Activated T-cell treated with anti-CD3 and anti-CD28 coated beads, Interleukin-2, amount 50 U/mL, for 72 hours (primary cell): ENCODE measurements around the gene SPATA6L. TPM values are rescaled to one million over a fixed set of nuclear protein-coding genes. Genes with fewer than 3 reads are reported as not detected.
A peak's percentile ranks its signal among the peaks of the same experiment; 100 is the strongest.
"Not testable (repeated sequence)": the region's sequence is repeated elsewhere in the genome, so short reads cannot be mapped to it uniquely, and the experiment has no call there.

Source experiments
- ATAC-seq, 2 donors: fragments of 150-1000 bp; cut with Tn5 transposase; replicated peaks in 1 of 2; 2 replicates each; pipeline ENCODE4 v1.10.0; 2021; ENCODE audit warnings: moderate library complexity in 2 of 2, mild to moderate bottlenecking in 1 of 2
- DNase-seq, 2 donors: peaks; one replicate each; pipeline ENCODE4 v3.0.0; 2021 to 2022; ENCODE audit warnings: mixed read lengths in 1 of 2
- H3K27ac Mint-ChIP-seq: one replicate; pipeline ENCODE4 v1.8.0; 2022; ENCODE audit warnings: mild to moderate bottlenecking, moderate library complexity, mixed read lengths
- H3K27me3 Mint-ChIP-seq: one replicate; pipeline ENCODE4 v1.8.0; 2022; ENCODE audit warnings: low read depth, mixed read lengths
- H3K36me3 Mint-ChIP-seq, 2 donors: one replicate each; pipeline ENCODE4 v1.8.0; 2022; ENCODE audit warnings: mixed read lengths in 2 of 2, mild to moderate bottlenecking in 1 of 2; ENCODE audit not compliant: insufficient read depth in 2 of 2
- H3K4me1 Mint-ChIP-seq: one replicate; pipeline ENCODE4 v1.8.0; 2022; ENCODE audit warnings: low read depth, mixed read lengths
- H3K4me3 Mint-ChIP-seq, 2 donors: one replicate each; pipeline ENCODE4 v1.8.0; 2022; ENCODE audit warnings: mild to moderate bottlenecking in 2 of 2, mixed read lengths in 2 of 2, moderate library complexity in 2 of 2
- H3K9me3 Mint-ChIP-seq, 2 donors: one replicate each; pipeline ENCODE4 v1.8.0; 2022; ENCODE audit warnings: mixed read lengths in 2 of 2
- total RNA-seq, 2 donors: library from RNA; stranded (reverse); gene quantifications; one replicate each; pipeline ENCODE4 v1.2.3, GENCODE V29; 2022

The SPATA6L gene
- total RNA-seq, 2 donors from 2014 or later, result 0.60 to 0.90 TPM

DNA sequence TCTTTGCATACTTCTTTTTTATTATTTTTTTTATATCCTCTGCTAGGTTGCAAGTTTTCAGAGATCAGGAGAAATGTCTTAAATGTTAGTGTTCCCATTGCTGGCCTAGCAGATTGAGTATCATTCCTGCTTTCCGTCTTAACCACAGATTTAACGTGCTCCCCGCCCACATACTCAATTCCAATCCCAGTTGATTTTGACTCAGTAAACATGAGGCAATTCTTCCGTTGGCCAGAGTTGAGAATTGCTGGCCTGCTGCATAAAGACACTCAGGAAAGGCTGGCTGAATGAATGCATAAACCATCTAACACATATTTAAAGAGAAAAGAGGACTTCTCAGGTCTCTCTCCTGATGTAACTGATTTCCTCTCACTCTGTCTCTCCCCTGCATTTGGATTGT is 51.0 kb downstream of the SPATA6L start:
- Mint-ChIP-seq H3K36me3 (no peaks in the 10 kb centered on the region), H3K9me3 (no peaks in the 10 kb centered on the region), H3K4me1 (peaks cover 5% of the 10 kb centered on the region), H3K4me3 (no peak overlapping the region), H3K27ac (no peak overlapping the region), H3K27me3 (no peaks in the 10 kb centered on the region)
- ATAC-seq (no peak), DNase-seq (no peak)

- H3K27me3 Mint-ChIP-seq, result no peaks in the 10 kb centered on the region
Measured at GRCh38 chr9:4614627-4615026, 51.7 kb downstream of the SPATA6L start.

GRCh38 chr9:4606033-4606432 is 60.2 kb downstream of the SPATA6L start:
- not testable (repeated sequence) for H3K4me1 Mint-ChIP-seq, H3K9me3 Mint-ChIP-seq, H3K27ac Mint-ChIP-seq, H3K27me3 Mint-ChIP-seq, H3K36me3 Mint-ChIP-seq, ATAC-seq
- H3K4me3 Mint-ChIP-seq, result peak overlapping the region in 1 of 2 donors; percentile 8
- DNase-seq, result peak; percentile 23 to 29

More at GRCh38 chr9:4614627-4615026, 51.7 kb downstream of the SPATA6L start:
- ATAC-seq, result no peak
- Mint-ChIP-seq H3K36me3 (peaks cover under 1% of the 10 kb centered on the region in 2 donors), H3K27ac (no peak overlapping the region), H3K4me1 (no peaks in the 10 kb centered on the region), H3K4me3 (no peak overlapping the region), H3K9me3 (no peaks in the 10 kb centered on the region)
- no peak for DNase-seq

- peak; percentile 66 to 81 for ATAC-seq
- Mint-ChIP-seq H3K27ac (no peak overlapping the region), H3K36me3 (peaks cover 1 to 4% of the 10 kb centered on the region in 2 donors), H3K4me1 (peaks cover 12% of the 10 kb centered on the region), H3K4me3 (no peak overlapping the region), H3K9me3 (no peaks in the 10 kb centered on the region), H3K27me3 (no peaks in the 10 kb centered on the region)
- peak; percentile 69 to 78 for DNase-seq
Measured at GRCh38 chr9:4604678-4605095, 61.6 kb downstream of the SPATA6L start.

DNA sequence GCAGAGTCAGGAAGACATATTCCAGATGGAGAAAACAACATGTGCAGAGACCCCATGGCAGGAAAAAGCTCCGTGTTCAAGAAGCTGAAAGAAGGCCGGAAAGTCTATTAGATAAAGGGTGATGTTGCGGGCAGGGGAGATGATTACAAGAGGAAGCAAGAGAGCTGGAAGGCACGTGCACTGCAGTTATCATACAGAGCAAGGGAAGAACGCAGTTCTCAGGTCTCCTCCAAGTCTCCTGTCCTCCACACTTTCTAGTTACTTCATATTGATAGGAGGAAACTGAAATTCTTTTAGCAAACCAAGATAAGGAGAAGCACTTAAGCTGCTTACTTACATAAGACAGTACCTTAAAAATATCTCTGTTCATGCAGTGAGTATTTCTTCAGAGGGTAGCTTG is 62.5 kb downstream of the SPATA6L start:
- Mint-ChIP-seq H3K9me3 (no peaks in the 10 kb centered on the region), H3K36me3 (peaks cover 0 to 1% of the 10 kb centered on the region in 2 donors), H3K27me3 (no peaks in the 10 kb centered on the region), H3K4me1 (peaks cover 12% of the 10 kb centered on the region), H3K4me3 (no peak overlapping the region), H3K27ac (no peak overlapping the region)
- ATAC-seq, result no peak
- DNase-seq, result no peak

- no peak for ATAC-seq
- peak overlapping the region; percentile 74 for H3K27ac Mint-ChIP-seq
- H3K36me3 Mint-ChIP-seq, result peaks cover 0 to 1% of the 10 kb centered on the region in 2 donors
- DNase-seq, result no peak
- peak overlapping the region; percentile 38 to 53 for H3K4me3 Mint-ChIP-seq
- peaks cover 32% of the 10 kb centered on the region for H3K4me1 Mint-ChIP-seq
- no peaks in the 10 kb centered on the region for H3K27me3 Mint-ChIP-seq
- H3K9me3 Mint-ChIP-seq, result no peaks in the 10 kb centered on the region
Measured at GRCh38 chr9:4600368-4600767, 65.9 kb downstream of the SPATA6L start.

DNA sequence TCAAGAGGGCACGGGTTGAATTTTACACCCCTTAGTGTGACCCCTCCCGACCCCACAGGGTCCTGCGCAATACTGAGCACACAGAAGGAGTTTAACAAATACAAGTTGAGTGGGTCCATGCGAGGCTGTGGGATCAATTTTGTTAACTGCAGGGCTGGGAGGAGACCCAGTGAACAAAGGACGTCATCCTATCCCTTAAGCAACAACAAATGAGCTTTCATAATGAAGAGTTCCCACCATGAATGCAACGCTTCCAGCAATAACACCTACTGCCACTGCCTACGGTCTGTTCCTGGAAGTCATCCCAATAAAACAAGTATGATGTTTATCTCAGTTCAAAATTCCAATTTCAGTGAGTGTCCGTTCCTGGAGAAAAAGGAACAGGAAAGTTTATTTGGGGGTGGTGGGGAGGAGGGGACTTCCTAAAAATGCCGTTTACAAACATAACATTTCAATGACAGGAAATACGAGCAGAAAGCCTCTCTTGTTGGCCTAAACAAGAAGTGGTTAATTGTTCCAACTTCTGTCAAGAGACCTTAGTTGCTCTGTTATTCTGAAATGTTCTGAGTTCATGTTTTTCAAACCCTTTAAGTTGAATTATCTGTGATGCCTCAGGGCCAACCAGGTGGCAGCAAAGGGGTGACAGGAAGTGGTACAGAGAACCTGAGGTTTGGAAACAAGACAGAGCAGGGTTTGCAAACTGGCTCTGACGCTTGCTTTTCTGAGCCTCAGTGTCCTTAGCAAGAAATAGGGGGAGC is 69.9 kb downstream of the SPATA6L start:
- ATAC-seq (peak; percentile 82 to 88), DNase-seq (peak; percentile 44 to 46)
- Mint-ChIP-seq H3K9me3 (no peaks in the 10 kb centered on the region), H3K36me3 (no peaks in the 10 kb centered on the region), H3K4me3 (peak overlapping the region; percentile 31 to 71), H3K27ac (peak overlapping the region; percentile 87), H3K4me1 (peaks cover 36% of the 10 kb centered on the region), H3K27me3 (no peaks in the 10 kb centered on the region)

GRCh38 chr9:4594994-4595393 is 71.3 kb downstream of the SPATA6L start:
- ATAC-seq (peak in 1 of 2 donors; percentile 29), DNase-seq (no peak)
- H3K4me1 Mint-ChIP-seq, result peaks cover 27% of the 10 kb centered on the region
- H3K27me3 Mint-ChIP-seq, result no peaks in the 10 kb centered on the region
- H3K27ac Mint-ChIP-seq, result no peak overlapping the region
- no peaks in the 10 kb centered on the region for H3K36me3 Mint-ChIP-seq
- H3K9me3 Mint-ChIP-seq, result no peaks in the 10 kb centered on the region
- no peak overlapping the region for H3K4me3 Mint-ChIP-seq

- no peak overlapping the region for H3K4me3 Mint-ChIP-seq
- no peaks in the 10 kb centered on the region for H3K9me3 Mint-ChIP-seq
- no peak overlapping the region for H3K27ac Mint-ChIP-seq
- ATAC-seq, result no peak
- no peak for DNase-seq
- peaks cover 24% of the 10 kb centered on the region for H3K4me1 Mint-ChIP-seq
- no peaks in the 10 kb centered on the region for H3K36me3 Mint-ChIP-seq
- no peaks in the 10 kb centered on the region for H3K27me3 Mint-ChIP-seq
Measured at GRCh38 chr9:4594545-4594944, 71.7 kb downstream of the SPATA6L start.

GRCh38 chr9:4592886-4593285 is 73.4 kb downstream of the SPATA6L start:
- H3K9me3 Mint-ChIP-seq, result no peaks in the 10 kb centered on the region
- no peak overlapping the region for H3K4me3 Mint-ChIP-seq
- no peak overlapping the region for H3K27ac Mint-ChIP-seq
- no peak for ATAC-seq
- no peak for DNase-seq
- H3K36me3 Mint-ChIP-seq, result no peaks in the 10 kb centered on the region
- no peaks in the 10 kb centered on the region for H3K27me3 Mint-ChIP-seq
- H3K4me1 Mint-ChIP-seq, result peaks cover 24% of the 10 kb centered on the region

- no peak for DNase-seq
- no peaks in the 10 kb centered on the region for H3K9me3 Mint-ChIP-seq
- no peak overlapping the region for H3K27ac Mint-ChIP-seq
- no peak overlapping the region for H3K4me3 Mint-ChIP-seq
- peaks cover 21% of the 10 kb centered on the region for H3K4me1 Mint-ChIP-seq
- H3K36me3 Mint-ChIP-seq, result no peaks in the 10 kb centered on the region
- H3K27me3 Mint-ChIP-seq, result no peaks in the 10 kb centered on the region
- ATAC-seq, result no peak
Measured at GRCh38 chr9:4592295-4592694, 74.0 kb downstream of the SPATA6L start.

DNA sequence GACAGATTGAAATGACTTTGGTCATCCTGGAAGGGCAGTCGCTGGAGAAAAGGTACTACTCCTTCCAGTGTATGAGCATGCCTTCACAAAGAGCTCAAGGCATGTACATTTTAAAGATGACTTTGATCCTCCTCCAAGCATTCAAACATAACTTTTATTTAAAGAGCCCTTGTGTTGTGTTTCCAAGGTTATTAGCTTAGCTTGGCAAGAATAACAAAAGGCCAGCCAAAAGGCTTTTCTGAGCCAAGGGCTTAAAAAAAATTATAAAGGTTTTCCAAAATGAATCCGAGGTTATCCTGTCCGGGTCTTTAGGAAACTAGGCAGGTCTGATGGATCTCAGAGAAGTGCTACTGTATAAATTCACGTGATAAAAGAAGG is 75.2 kb downstream of the SPATA6L start:
- DNase-seq, result no peak
- no peaks in the 10 kb centered on the region for H3K27me3 Mint-ChIP-seq
- no peaks in the 10 kb centered on the region for H3K36me3 Mint-ChIP-seq
- no peak overlapping the region for H3K4me3 Mint-ChIP-seq
- no peak for ATAC-seq
- no peaks in the 10 kb centered on the region for H3K9me3 Mint-ChIP-seq
- peaks cover 11% of the 10 kb centered on the region for H3K4me1 Mint-ChIP-seq
- H3K27ac Mint-ChIP-seq, result no peak overlapping the region

DNA sequence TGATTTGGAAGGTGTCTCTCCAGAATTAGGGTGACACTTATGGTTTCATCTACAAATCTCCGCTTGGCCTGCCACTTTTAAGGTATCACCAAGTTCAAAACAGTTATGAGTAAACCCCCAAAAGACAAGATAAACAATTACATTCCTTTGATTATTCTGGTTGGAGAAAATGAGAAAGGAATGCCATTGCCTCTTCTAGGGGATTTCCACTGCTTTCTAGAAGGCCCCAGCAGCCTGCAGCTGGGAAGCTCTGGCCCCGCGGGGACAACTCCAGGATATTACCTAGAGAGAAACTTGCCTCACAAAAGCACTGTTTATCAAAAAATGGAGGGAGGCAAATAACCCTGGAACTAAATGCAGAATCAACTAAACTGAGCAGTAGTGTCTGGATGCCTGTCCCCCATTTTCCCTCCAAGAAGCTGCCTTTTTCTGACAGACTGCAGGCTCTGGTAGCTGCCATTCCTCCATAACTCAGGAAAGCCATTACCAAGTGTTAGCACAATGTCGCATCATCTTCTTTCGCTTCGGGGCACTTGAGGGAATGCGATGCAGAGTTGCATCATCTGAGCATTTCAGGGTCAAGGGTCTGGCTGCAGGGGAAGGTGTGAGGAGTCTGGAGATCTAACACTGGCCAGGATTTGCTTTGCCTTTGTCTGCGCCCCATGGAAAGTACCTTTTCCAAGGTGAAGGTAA is 75.7 kb downstream of the SPATA6L start:
- H3K36me3 Mint-ChIP-seq, result no peaks in the 10 kb centered on the region
- H3K27ac Mint-ChIP-seq, result no peak overlapping the region
- H3K9me3 Mint-ChIP-seq, result no peaks in the 10 kb centered on the region
- no peak for DNase-seq
- ATAC-seq, result no peak
- H3K4me3 Mint-ChIP-seq, result no peak overlapping the region
- peaks cover 7% of the 10 kb centered on the region for H3K4me1 Mint-ChIP-seq
- no peaks in the 10 kb centered on the region for H3K27me3 Mint-ChIP-seq
